GM12878 (cell line): ENCODE results near the gene SYCE3. TPM values are rescaled to one million over a fixed set of nuclear protein-coding genes. Genes with fewer than 3 reads are reported as not detected.

ENCODE experiments used
- ATAC-seq: fragments of 200-7000 bp; cut with Tn5 transposase; 3 replicates; pipeline ENCODE4 v1.9.1; 2020; ENCODE audit warnings: mild to moderate bottlenecking, moderate library complexity
- BruUV-seq: library from RNA; stranded (reverse); fragments of 400-500 nt; replicated peaks from 2 replicates; lab custom pipeline; 2021; lab: Mats Ljungman, UMichigan
- CTCF ChIA-PET: fragments of 300-600 bp; sonication (Branson Sonifier 250); formaldehyde crosslinking; extraction: SDS; loops from one replicate; lab custom pipeline; 2021; ENCODE audit warnings: inconsistent platforms; lab: Yijun Ruan, JAX
- POLR2A ChIA-PET: fragments of 350-600 bp; formaldehyde crosslinking; extraction: SDS; loops from one replicate; lab custom pipeline; 2021; ENCODE audit warnings: inconsistent platforms; lab: Charles Lee
- RAD21 ChIA-PET: fragments of 300-600 bp; sonication (Branson Sonifier 250); formaldehyde crosslinking; loops from one replicate; lab custom pipeline; 2023; ENCODE audit warnings: antibody characterized with exemption; ENCODE audit not compliant: unreplicated experiment; lab: Charles Lee
- SMC1A ChIA-PET: fragments of 300-600 bp; sonication (Branson Sonifier 250); formaldehyde crosslinking; loops from one replicate; lab custom pipeline; 2023; ENCODE audit not compliant: unreplicated experiment, uncharacterized antibody; lab: Charles Lee
- DNase-seq: peaks from one replicate; pipeline ENCODE4 v3.0.0-alpha.2; 2011; ENCODE audit warnings: low read depth, low spot score
- FAIRE-seq: peaks from 3 replicates; lab custom pipeline; 2011; peaks lifted over from hg19 to GRCh38; lab: Jason Lieb, UNC
- H2AFZ ChIP-seq: 2 replicates; pipeline ENCODE4 v1.6.0; 2011; ENCODE audit warnings: low read depth, low read length, control low read depth; ENCODE audit not compliant: control insufficient read depth
- H3K27ac ChIP-seq: 2 replicates; pipeline ENCODE4 v1.5.1; 2011; ENCODE audit warnings: control low read depth; ENCODE audit not compliant: control insufficient read depth, insufficient read depth
- H3K27me3 ChIP-seq, 2 experiments: replicated peaks in 1 of 2; 2 replicates each; pipeline versions ENCODE4 v1.6.0 to v1.6.1; 2011; ENCODE audit warnings: low read length in 1 of 2; ENCODE audit not compliant: control insufficient read depth in 2 of 2, insufficient read depth in 2 of 2
- H3K36me3 ChIP-seq, 2 experiments: 2 replicates each; pipeline ENCODE4 v1.5.1; 2011; ENCODE audit warnings: low read length in 1 of 2; ENCODE audit not compliant: control insufficient read depth in 2 of 2, insufficient read depth in 2 of 2
- H3K4me1 ChIP-seq: 2 replicates; pipeline ENCODE4 v1.6.1; 2011; ENCODE audit warnings: mild to moderate bottlenecking, low read length, moderate library complexity, mixed read lengths; ENCODE audit not compliant: control insufficient read depth, insufficient read depth
- H3K4me2 ChIP-seq: 2 replicates; pipeline ENCODE4 v1.6.0; 2011; ENCODE audit warnings: control low read depth; ENCODE audit not compliant: control insufficient read depth, insufficient read depth
- H3K4me3 ChIP-seq: fragments of 200-600 bp; sonication (generic); 2 replicates; pipeline ENCODE4 v1.5.1; 2016
- H3K79me2 ChIP-seq: 2 replicates; pipeline ENCODE4 v1.6.0; 2011; ENCODE audit warnings: low read length; ENCODE audit not compliant: control insufficient read depth, insufficient read depth
- H3K9ac ChIP-seq: 2 replicates; pipeline ENCODE4 v1.8.0; 2011; ENCODE audit warnings: low read length, control low read depth, mixed read lengths; ENCODE audit not compliant: control insufficient read depth, insufficient read depth
- H3K9me3 ChIP-seq: replicated peaks from 3 replicates; pipeline ENCODE4 v1.5.1; 2011; ENCODE audit warnings: mild to moderate bottlenecking, low read length; ENCODE audit not compliant: control insufficient read depth, insufficient read depth
- H4K20me1 ChIP-seq: 2 replicates; pipeline ENCODE4 v1.6.0; 2011; ENCODE audit not compliant: control insufficient read depth, insufficient read depth
- BACH1 ChIP-seq: fragments of 450-650 bp; IDR thresholded peaks from 2 replicates; pipeline ENCODE4 v1.6.1; 2017; ENCODE audit warnings: mild to moderate bottlenecking, borderline replicate concordance
- CBX5 ChIP-seq: sonication (generic); IDR thresholded peaks from 2 replicates; pipeline ENCODE4 v1.6.1; 2016; ENCODE audit warnings: low read depth, moderate library complexity, mild to moderate bottlenecking, inconsistent platforms
- DPF2 ChIP-seq: fragments of 450-650 bp; IDR thresholded peaks from 2 replicates; pipeline ENCODE4 v1.6.1; 2017; ENCODE audit warnings: mild to moderate bottlenecking
- EP300 ChIP-seq, 2 experiments: fragments of 150-350 bp in 1 of 2; IDR thresholded peaks; 2 replicates each; pipeline ENCODE4 v1.6.1; 2011 to 2012; ENCODE audit warnings: low read depth in 2 of 2, low read length in 2 of 2, borderline replicate concordance in 1 of 2, improper control_type of control experiment in 1 of 2, inconsistent platforms in 1 of 2; ENCODE audit not compliant: control insufficient read depth in 1 of 2
- HDAC2 ChIP-seq: fragments of 200-600 bp; sonication (generic); IDR thresholded peaks from 2 replicates; pipeline ENCODE4 v1.6.1; 2017
- HDGF ChIP-seq: fragments of 450-650 bp; IDR thresholded peaks from 2 replicates; pipeline ENCODE4 v1.6.1; 2016; ENCODE audit warnings: antibody characterized with exemption
- IKZF1 ChIP-seq: fragments of 450-650 bp; conservative IDR thresholded peaks from 2 replicates; pipeline ENCODE4 v1.6.1; 2017; ENCODE audit warnings: antibody characterized with exemption, mild to moderate bottlenecking
- IKZF2 ChIP-seq, 2 experiments: fragments of 450-650 bp; IDR thresholded peaks; 2 replicates each; pipeline ENCODE4 v1.6.1; 2017; ENCODE audit warnings: mild to moderate bottlenecking in 2 of 2, moderate library complexity in 2 of 2
- MEF2B ChIP-seq: fragments of 450-650 bp; IDR thresholded peaks from 2 replicates; pipeline ENCODE4 v1.6.1; 2018; ENCODE audit warnings: mild to moderate bottlenecking, moderate library complexity; ENCODE audit not compliant: partially characterized antibody, poor library complexity, severe bottlenecking
- MYC ChIP-seq: IDR thresholded peaks from 2 replicates; pipeline ENCODE4 v1.6.1; 2011; ENCODE audit warnings: mild to moderate bottlenecking, low read length, moderate library complexity, inconsistent platforms; ENCODE audit not compliant: insufficient read depth, insufficient replicate concordance, insufficient read length, severe bottlenecking
- POLR2AphosphoS2 ChIP-seq: IDR thresholded peaks from 2 replicates; pipeline ENCODE4 v1.6.1; 2011; ENCODE audit warnings: low read depth, mild to moderate bottlenecking, low read length, improper control_type of control experiment, moderate library complexity
- STAT1 ChIP-seq: fragments of 450-650 bp; conservative IDR thresholded peaks from 2 replicates; pipeline ENCODE4 v1.6.1; 2014; ENCODE audit warnings: antibody characterized with exemption, mild to moderate bottlenecking
- WGBS: methylation state at CpG from one replicate; pipeline ENCODE4 v1.1.6; 2016; ENCODE audit warnings: low lambda C conversion rate; ENCODE audit not compliant: insufficient replicate concordance, insufficient coverage; ENCODE audit errors: missing lambda C conversion rate; 5-methylcytosine and 5-hydroxymethylcytosine counted together
- in situ Hi-C: fragments of 300-500 bp; cut with MboI; formaldehyde crosslinking; loops from 9 replicates; pipeline ENCODE4 v1.14.3; 2018; ENCODE audit warnings: mixed read lengths
- intact Hi-C: fragments of 100-400 bp; cut with micrococcal nuclease; formaldehyde crosslinking; loops from one replicate; pipeline ENCODE4 v1.14.2; 2022; ENCODE audit not compliant: unreplicated experiment
- polyA plus RNA-seq, 11 experiments: library from polyadenylated mRNA; depleted of rRNA in 4 of 11; unstranded in 6 of 11; stranded (reverse) in 5 of 11; fragments of >200 nt; fragmentation: Nextera tagmentation in 4 of 11; fragmentation: Illumina TruSeq in 1 of 11; extraction: Ambion mirVana in 4 of 11; extraction: Trizol in 1 of 11; gene quantifications; 1 replicate in 1 of 11; 2 replicates in 10 of 11; pipeline versions ENCODE4 v1.2.1 to v1.2.3, GENCODE V29; 2011 to 2016; ENCODE audit warnings: inconsistent platforms in 2 of 11, missing spikeins in 2 of 11, low read depth in 1 of 11
- total RNA-seq, 4 experiments: library from RNA; depleted of rRNA in 3 of 4; stranded (reverse); fragments of >200 nt in 3 of 4; fragmentation: Illumina TruSeq in 1 of 4; extraction: Trizol in 1 of 4; gene quantifications; 2 replicates each; pipeline versions ENCODE4 v1.2.1 to v1.2.3, GENCODE V29; 2013 to 2021
- TF ChIP-seq, protein P1 (sequence below): fragments of 450-650 bp; IDR thresholded peaks from 2 replicates; pipeline ENCODE4 v1.6.1; 2017; ENCODE audit warnings: low read depth, mild to moderate bottlenecking, moderate library complexity
- TF ChIP-seq, protein P2 (sequence below): fragments of 450-650 bp; IDR thresholded peaks from 2 replicates; pipeline ENCODE4 v1.6.1; 2017; ENCODE audit warnings: mild to moderate bottlenecking, low read depth, inconsistent platforms; ENCODE audit not compliant: poor library complexity, severe bottlenecking

Gene SYCE3
- total and polyA plus RNA-seq, 10 of the 15 experiments (the other 5 are each of a cell fraction or from before 2014, with no cell fraction given): 0.38 to 0.91 (median 0.76) TPM; not detected in 4

DNA sequence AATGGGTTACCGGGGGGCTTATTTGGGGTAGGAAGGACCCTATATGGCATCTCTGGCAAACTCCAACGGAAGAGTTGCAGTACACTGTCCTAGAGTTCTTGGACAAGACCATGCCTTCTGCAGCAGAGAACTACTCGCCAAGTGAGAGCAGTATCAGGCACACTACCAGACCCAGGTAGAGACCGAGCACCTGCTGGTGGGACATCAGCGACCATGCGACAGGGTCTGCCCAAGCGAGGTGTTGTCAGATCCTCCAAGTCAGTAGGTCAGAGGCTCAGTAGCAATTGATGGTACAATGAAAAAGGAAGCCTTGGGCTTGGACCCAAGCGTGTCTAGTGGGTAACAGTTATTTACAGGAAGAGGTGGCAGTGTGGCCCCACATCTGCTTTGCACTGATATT is 23.1 kb upstream of the SYCE3 start:
- in situ Hi-C loops: no loop called here

More for the DNA sequence above, 23.1 kb upstream of the SYCE3 start:
- H2AFZ ChIP-seq: no peak overlapping the region
- no peak overlapping the region for H3K27ac ChIP-seq
- WGBS: 88% methylated on average over 8 of the region's 8 CpGs
- H3K79me2 ChIP-seq: peaks cover 20% of the 10 kb centered on the region
- POLR2A ChIA-PET: no interaction called here
- intact Hi-C loops: no loop called here
- no peaks in the 10 kb centered on the region for H3K9me3 ChIP-seq
- H3K27me3 ChIP-seq: no peaks in the 10 kb centered on the region
- H3K36me3 ChIP-seq: no peaks in the 10 kb centered on the region
- H4K20me1 ChIP-seq: no peaks in the 10 kb centered on the region
- no peak overlapping the region for H3K4me2 ChIP-seq
- peaks cover 8% of the 10 kb centered on the region for H3K4me1 ChIP-seq
- SMC1A ChIA-PET: no interaction called here
- no peak overlapping the region for H3K9ac ChIP-seq
- DNase-seq (no peak), FAIRE-seq (no peak), ATAC-seq (no peak)
- no TSS peak for BruUV-seq
- no peak overlapping the region for H3K4me3 ChIP-seq
- CTCF ChIA-PET: interaction anchor here (1.4 kb wide), 1 partner anchor 35 kb away, joined by 4 read pairs; no protein-coding TSS in a partner anchor
- RAD21 ChIA-PET: no interaction called here
- TF ChIP-seq CBX5 (no peak), HDGF (no peak), BACH1 (no peak), EP300 (IDR thresholded peaks at IDR 0.05; ENCODE audit: borderline replicate concordance in 1 of 2, control insufficient read depth in 1 of 2, low read depth in 2 of 2, low read length in 2 of 2) (no peak), MEF2B (no peak), DPF2 (no peak), HDAC2 (no peak), MYC (no peak), STAT1 (no peak), IKZF1 (no peak), IKZF2 (IDR thresholded peaks at IDR 0.05) (no peak), POLR2AphosphoS2 (no peak)
- TF ChIP-seq, protein P1, sequence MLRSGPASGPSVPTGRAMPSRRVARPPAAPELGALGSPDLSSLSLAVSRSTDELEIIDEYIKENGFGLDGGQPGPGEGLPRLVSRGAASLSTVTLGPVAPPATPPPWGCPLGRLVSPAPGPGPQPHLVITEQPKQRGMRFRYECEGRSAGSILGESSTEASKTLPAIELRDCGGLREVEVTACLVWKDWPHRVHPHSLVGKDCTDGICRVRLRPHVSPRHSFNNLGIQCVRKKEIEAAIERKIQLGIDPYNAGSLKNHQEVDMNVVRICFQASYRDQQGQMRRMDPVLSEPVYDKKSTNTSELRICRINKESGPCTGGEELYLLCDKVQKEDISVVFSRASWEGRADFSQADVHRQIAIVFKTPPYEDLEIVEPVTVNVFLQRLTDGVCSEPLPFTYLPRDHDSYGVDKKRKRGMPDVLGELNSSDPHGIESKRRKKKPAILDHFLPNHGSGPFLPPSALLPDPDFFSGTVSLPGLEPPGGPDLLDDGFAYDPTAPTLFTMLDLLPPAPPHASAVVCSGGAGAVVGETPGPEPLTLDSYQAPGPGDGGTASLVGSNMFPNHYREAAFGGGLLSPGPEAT: no peak
- TF ChIP-seq, protein P2, sequence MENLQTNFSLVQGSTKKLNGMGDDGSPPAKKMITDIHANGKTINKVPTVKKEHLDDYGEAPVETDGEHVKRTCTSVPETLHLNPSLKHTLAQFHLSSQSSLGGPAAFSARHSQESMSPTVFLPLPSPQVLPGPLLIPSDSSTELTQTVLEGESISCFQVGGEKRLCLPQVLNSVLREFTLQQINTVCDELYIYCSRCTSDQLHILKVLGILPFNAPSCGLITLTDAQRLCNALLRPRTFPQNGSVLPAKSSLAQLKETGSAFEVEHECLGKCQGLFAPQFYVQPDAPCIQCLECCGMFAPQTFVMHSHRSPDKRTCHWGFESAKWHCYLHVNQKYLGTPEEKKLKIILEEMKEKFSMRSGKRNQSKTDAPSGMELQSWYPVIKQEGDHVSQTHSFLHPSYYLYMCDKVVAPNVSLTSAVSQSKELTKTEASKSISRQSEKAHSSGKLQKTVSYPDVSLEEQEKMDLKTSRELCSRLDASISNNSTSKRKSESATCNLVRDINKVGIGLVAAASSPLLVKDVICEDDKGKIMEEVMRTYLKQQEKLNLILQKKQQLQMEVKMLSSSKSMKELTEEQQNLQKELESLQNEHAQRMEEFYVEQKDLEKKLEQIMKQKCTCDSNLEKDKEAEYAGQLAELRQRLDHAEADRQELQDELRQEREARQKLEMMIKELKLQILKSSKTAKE: no peak
